HG02970 (cell line): Measurements from ENCODE around the gene PIM2.
A peak's percentile ranks its signal among the peaks of the same experiment; 100 is the strongest.

Experiments
- ATAC-seq: cut with Tn5 transposase; IDR thresholded peaks from one replicate; pipeline ENCODE4 v1.9.1; 2021; ENCODE audit warnings: mild to moderate bottlenecking, moderate library complexity, moderate number of reproducible peaks; ENCODE audit not compliant: unreplicated experiment, low FRiP score

PIM2 gene

GRCh38 chrX:48936429-48937053, 17.7 kb upstream of the PIM2 start:
- peak; percentile 7 for ATAC-seq

GRCh38 chrX:48935301-48935670, 16.5 kb upstream of the PIM2 start:
- no peak for ATAC-seq

GRCh38 chrX:48934581-48935300, 15.9 kb upstream of the PIM2 start:
- ATAC-seq, result no peak

- no peak for ATAC-seq
These were observed 14.9 kb upstream of the PIM2 start for GRCh38 chrX:48933757-48934156.

GRCh38 chrX:48927736-48928382, 9.0 kb upstream of the PIM2 start:
- no peak for ATAC-seq

- ATAC-seq, result no peak
These were observed 8.3 kb upstream of the PIM2 start for GRCh38 chrX:48927123-48927522.

- no peak for ATAC-seq
These were observed 5.4 kb upstream of the PIM2 start for GRCh38 chrX:48924270-48924669.

GRCh38 chrX:48923771-48924170, 4.9 kb upstream of the PIM2 start:
- ATAC-seq, result no peak

GRCh38 chrX:48920718-48921104, 1.9 kb upstream of the PIM2 start:
- ATAC-seq, result no peak

- no peak for ATAC-seq
These were observed 1.3 kb upstream of the PIM2 start for GRCh38 chrX:48919947-48920717.

- no peak for ATAC-seq
These were observed 577 bp upstream of the PIM2 start for GRCh38 chrX:48919360-48919841.

GRCh38 chrX:48918301-48918642, 552 bp downstream of the PIM2 start:
- ATAC-seq, result no peak

- no peak for ATAC-seq
These were observed 1.5 kb downstream of the PIM2 start for GRCh38 chrX:48917139-48918001.

- ATAC-seq, result no peak
These were observed 4.0 kb downstream of the PIM2 start for GRCh38 chrX:48914593-48915493.

- ATAC-seq, result no peak
These were observed 5.0 kb downstream of the PIM2 start for GRCh38 chrX:48913605-48914366.

GRCh38 chrX:48911412-48912182, 7.2 kb downstream of the PIM2 start, which contains the start of gene SLC35A2:
Gene SLC35A2, minus strand, starts transcription at chrX:48911646. Its CDS starts 10 bp downstream, at chrX:48911636.
- ATAC-seq, result peak; percentile 51

- no peak for ATAC-seq
These were observed 7.9 kb downstream of the PIM2 start for GRCh38 chrX:48910926-48911411.
